Testis (tissue), 3 donors: ENCODE results near the gene TEKT3. TPM values are rescaled to one million over a fixed set of nuclear protein-coding genes. Genes with fewer than 3 reads are reported as not detected.
A peak's percentile ranks its signal among the peaks of the same experiment; 100 is the strongest.

ENCODE experiments used
- DNase-seq: peaks from one replicate; pipeline ENCODE4 v3.0.0-alpha.2; 2019
- H3K27ac ChIP-seq, 2 donors: fragments of 200-600 bp; sonication (generic); one replicate each; pipeline ENCODE4 v1.5.1; 2019
- H3K27me3 ChIP-seq: fragments of 200-600 bp; sonication (generic); one replicate; pipeline ENCODE4 v1.5.1; 2019
- H3K36me3 ChIP-seq: fragments of 200-600 bp; sonication (generic); one replicate; pipeline ENCODE4 v1.5.1; 2017; ENCODE audit warnings: low read depth; ENCODE audit errors: missing control alignments
- H3K4me1 ChIP-seq: fragments of 200-600 bp; sonication (generic); one replicate; pipeline ENCODE4 v1.5.1; 2019
- H3K4me3 ChIP-seq, 2 donors: fragments of 200-600 bp; sonication (generic); one replicate each; pipeline ENCODE4 v1.5.1; 2017 to 2019
- H3K9me3 ChIP-seq: fragments of 200-600 bp; sonication (generic); one replicate; pipeline ENCODE4 v1.5.1; 2017
- CTCF ChIP-seq, 3 experiments: fragments of 450-650 bp in 2 of 3; fragments of 200-600 bp in 1 of 3; sonication (generic) in 1 of 3; IDR thresholded peaks; one replicate each; pipeline ENCODE4 v1.5.1; 2016 to 2019; ENCODE audit warnings: antibody characterized with exemption in 3 of 3, mild to moderate bottlenecking in 2 of 3, moderate library complexity in 1 of 3
- POLR2A ChIP-seq: fragments of 450-650 bp; IDR thresholded peaks from one replicate; pipeline ENCODE4 v1.6.1; 2017; ENCODE audit warnings: antibody characterized with exemption, mild to moderate bottlenecking, moderate library complexity
- WGBS, 2 donors: methylation state at CpG; one replicate each; pipeline ENCODE4 v1.1.5; 2018; 5-methylcytosine and 5-hydroxymethylcytosine counted together
- intact Hi-C: fragments of 100-400 bp; cut with DNase I; formaldehyde crosslinking; loops from one replicate; pipeline ENCODE4 v1.15.1; 2023; ENCODE audit warnings: low total_unique reads
- polyA plus RNA-seq: library from polyadenylated mRNA; stranded (reverse); fragments of 350-450 nt; fragmentation: Illumina TruSeq; extraction: RNeasy Lipid Tissue Mini Kit (QIAGEN cat#74804); gene quantifications from one replicate; pipeline ENCODE4 v1.2.3, GENCODE V29; 2014; ENCODE audit warnings: low read depth, low replicate concordance; ENCODE audit not compliant: insufficient read depth
- total RNA-seq, 2 donors: library from RNA; depleted of rRNA; stranded (reverse); fragments of >200 nt; gene quantifications; one replicate each; pipeline ENCODE4 v1.2.3, GENCODE V29; 2016

TEKT3 gene
- total and polyA plus RNA-seq, 3 donors from 2014 or later: 30.7 to 106 (median 52.0) TPM

DNA sequence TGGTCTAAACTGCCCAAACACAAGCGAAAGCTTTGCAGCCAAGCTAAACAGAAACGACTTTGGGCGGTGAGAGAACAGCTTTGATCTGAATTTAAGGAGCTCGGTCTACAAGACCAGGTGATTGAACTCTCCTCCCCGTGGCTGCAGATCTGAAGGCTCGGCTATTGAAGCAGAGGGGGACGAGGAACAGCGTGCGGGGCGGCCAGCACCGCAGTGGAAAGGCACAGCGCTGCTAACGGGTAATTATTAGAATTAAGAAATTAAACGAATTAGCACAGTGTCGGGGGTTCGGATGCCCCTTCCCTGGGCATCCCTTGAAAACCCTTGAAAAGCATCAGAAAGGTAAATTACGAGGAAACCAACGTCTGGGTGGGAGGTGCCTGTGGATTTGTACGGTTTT, 431 bp downstream of the TEKT3 start:
- no peak for DNase-seq
- no peaks in the 10 kb centered on the region for H3K4me1 ChIP-seq
- H3K36me3 ChIP-seq: no peaks in the 10 kb centered on the region
- H3K4me3 ChIP-seq: peak overlapping the region; percentile 40 to 56
- no peaks in the 10 kb centered on the region for H3K9me3 ChIP-seq
- H3K27ac ChIP-seq: no peak overlapping the region
- TF ChIP-seq CTCF (IDR thresholded peaks at IDR 0.05) (no peak), POLR2A (no peak)
- H3K27me3 ChIP-seq: no peaks in the 10 kb centered on the region
- intact Hi-C loops: no loop called here
- 5 to 8% methylated on average over 19 of the region's 19 CpGs for WGBS, 2 donors

DNA sequence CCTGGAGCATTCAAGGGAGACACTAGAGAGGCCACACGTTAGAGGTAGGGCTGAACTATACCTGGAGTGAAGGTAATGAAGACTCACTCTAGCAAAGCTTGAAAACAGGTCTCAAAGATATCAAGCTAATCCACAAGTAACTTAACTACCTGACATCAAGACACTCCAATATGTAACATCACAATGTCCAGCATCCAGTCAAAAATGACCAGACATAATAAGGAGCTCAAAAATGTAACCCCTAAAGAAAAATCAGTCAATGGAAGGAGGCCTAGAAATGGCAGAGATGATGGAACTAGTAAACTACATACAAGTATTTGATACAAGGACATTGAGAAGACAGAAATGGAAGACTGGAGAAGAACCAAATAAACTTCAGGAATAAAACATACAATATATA, 6.0 kb downstream of the TEKT3 start:
- Histone ChIP-seq H3K4me1 (no peaks in the 10 kb centered on the region), H3K9me3 (no peaks in the 10 kb centered on the region), H3K4me3 (no peak overlapping the region), H3K27me3 (no peaks in the 10 kb centered on the region), H3K36me3 (no peaks in the 10 kb centered on the region), H3K27ac (no peak overlapping the region)
- intact Hi-C loops: no loop called here
- 88 to 89% methylated on average over 1 of the region's 1 CpG for WGBS, 2 donors
- no peak for DNase-seq
- TF ChIP-seq POLR2A (no peak), CTCF (IDR thresholded peaks at IDR 0.05) (no peak)

- Histone ChIP-seq H3K27me3 (no peaks in the 10 kb centered on the region), H3K36me3 (no peaks in the 10 kb centered on the region), H3K9me3 (no peaks in the 10 kb centered on the region), H3K4me3 (no peak overlapping the region), H3K4me1 (no peaks in the 10 kb centered on the region), H3K27ac (no peak overlapping the region)
- 90 to 95% methylated on average over 3 of the region's 3 CpGs for WGBS, 2 donors
- TF ChIP-seq POLR2A: no peak
- no peak for TF ChIP-seq CTCF (IDR thresholded peaks at IDR 0.05)
- DNase-seq: no peak
- intact Hi-C loops: no loop called here
These were observed 7.1 kb downstream of the TEKT3 start for GRCh38 chr17:15334266-15334665.

DNA sequence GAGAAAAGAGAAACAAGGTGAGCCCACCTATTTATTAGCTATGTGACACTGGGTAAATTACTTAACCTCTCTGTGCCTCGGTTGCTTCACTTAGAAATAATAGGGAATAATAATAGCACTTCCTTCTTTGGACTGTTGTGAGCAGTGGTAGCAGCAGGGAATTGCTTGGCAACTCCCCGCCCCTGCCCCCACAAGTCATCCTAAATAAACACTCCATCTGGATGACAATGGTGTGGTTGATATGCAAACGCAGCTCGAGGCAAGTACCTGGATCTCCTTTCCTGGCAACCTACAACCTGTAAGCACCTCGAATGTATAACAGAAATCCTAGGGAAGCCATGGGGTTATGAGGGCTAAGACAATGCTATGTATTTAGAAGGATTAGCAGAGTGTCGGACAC, 9.1 kb downstream of the TEKT3 start:
- H3K9me3 ChIP-seq: no peaks in the 10 kb centered on the region
- intact Hi-C loops: no loop called here
- H3K27ac ChIP-seq: no peak overlapping the region
- H3K36me3 ChIP-seq: no peaks in the 10 kb centered on the region
- H3K27me3 ChIP-seq: no peaks in the 10 kb centered on the region
- H3K4me1 ChIP-seq: no peaks in the 10 kb centered on the region
- H3K4me3 ChIP-seq: no peak overlapping the region
- 61 to 84% methylated on average over 6 of the region's 6 CpGs for WGBS, 2 donors
- no peak for DNase-seq
- TF ChIP-seq CTCF (IDR thresholded peaks at IDR 0.05) (no peak), POLR2A (no peak)

- no peak for DNase-seq
- intact Hi-C loops: no loop called here
- no peak for TF ChIP-seq POLR2A
- no peaks in the 10 kb centered on the region for H3K27me3 ChIP-seq
- WGBS, 2 donors: 56 to 67% methylated on average over 4 of the region's 4 CpGs
- H3K4me1 ChIP-seq: no peaks in the 10 kb centered on the region
- H3K36me3 ChIP-seq: no peaks in the 10 kb centered on the region
- no peak overlapping the region for H3K27ac ChIP-seq
- H3K4me3 ChIP-seq: no peak overlapping the region
- no peaks in the 10 kb centered on the region for H3K9me3 ChIP-seq
These were observed 18.3 kb downstream of the TEKT3 start for GRCh38 chr17:15323131-15323530.
